HCT116 (cell line): ENCODE data around the gene APPL2.

Experiments
- CTCF ChIP-seq, 3 experiments: fragments of 200-600 bp in 1 of 3; sonication (generic) in 1 of 3; IDR thresholded peaks in 2 of 3; conservative IDR thresholded peaks in 1 of 3; 2 replicates each; pipeline ENCODE4 v1.5.1; 2012 to 2017; ENCODE audit warnings: low read depth in 2 of 3, low read length in 2 of 3, antibody characterized with exemption in 1 of 3, borderline replicate concordance in 1 of 3, control low read depth in 1 of 3, mild to moderate bottlenecking in 1 of 3, mixed read lengths in 1 of 3, mixed run types in 1 of 3, moderate library complexity in 1 of 3; ENCODE audit not compliant: insufficient read depth in 1 of 3
- EZH2 ChIP-seq: fragments of 200-600 bp; sonication (generic); IDR thresholded peaks from 2 replicates; pipeline ENCODE4 v1.6.1; 2017; ENCODE audit warnings: antibody characterized with exemption, mixed run types
- POLR2A ChIP-seq: IDR thresholded peaks from 2 replicates; pipeline ENCODE4 v1.7.0; 2011; ENCODE audit warnings: borderline replicate concordance; ENCODE audit not compliant: insufficient read depth, insufficient read length; ENCODE audit errors: extremely low read depth
- RAD21 ChIP-seq: IDR thresholded peaks from 2 replicates; pipeline ENCODE4 v1.6.1; 2012; ENCODE audit warnings: low read depth, mild to moderate bottlenecking

GRCh38 chr12:105261010-105261409 is 25.0 kb upstream of the APPL2 start:
- TF ChIP-seq CTCF (IDR thresholded peaks at IDR 0.05 in 2 of 3, conservative IDR thresholded peaks at IDR 0.05 in 1 of 3; ENCODE audit: borderline replicate concordance in 1 of 3, insufficient read depth in 1 of 3, low read depth in 2 of 3, low read length in 2 of 3) (no peak), RAD21 (no peak), POLR2A (no peak), EZH2 (no peak)
